ENCODE results near the gene CCDC85C.

CCDC85C gene

DNA sequence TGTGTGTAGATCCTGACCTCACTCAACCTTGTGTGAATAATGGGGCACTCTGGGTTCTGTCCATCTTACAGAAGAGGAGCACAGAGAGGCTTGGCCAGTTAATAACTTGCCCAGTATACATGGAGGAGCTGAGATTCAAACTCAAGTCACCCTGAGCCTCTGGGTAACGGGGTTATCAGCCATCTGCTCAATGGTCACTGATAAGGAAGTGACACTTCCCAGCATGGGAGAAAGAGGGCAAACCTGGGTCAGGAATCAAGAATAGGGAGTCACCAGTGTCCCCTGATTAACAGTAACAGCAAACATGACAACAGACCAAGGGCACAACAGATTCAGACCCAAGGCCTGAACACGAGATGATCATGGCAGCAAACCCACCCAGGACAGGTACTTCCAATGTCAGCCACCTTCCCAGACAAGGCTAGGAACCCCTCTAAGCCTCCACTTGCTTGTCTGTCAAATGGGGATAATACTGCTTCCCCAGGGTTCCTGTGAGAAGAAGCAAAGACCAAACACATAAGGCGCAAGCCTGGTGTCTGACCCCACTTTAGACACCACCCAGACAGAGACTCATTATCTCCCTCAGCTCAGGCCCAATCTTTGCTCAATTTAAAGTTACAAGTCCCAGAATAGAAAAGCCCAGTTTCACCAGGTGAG, 3.6 kb downstream of the CCDC85C start:
- TF ChIP-seq, protein P1, sequence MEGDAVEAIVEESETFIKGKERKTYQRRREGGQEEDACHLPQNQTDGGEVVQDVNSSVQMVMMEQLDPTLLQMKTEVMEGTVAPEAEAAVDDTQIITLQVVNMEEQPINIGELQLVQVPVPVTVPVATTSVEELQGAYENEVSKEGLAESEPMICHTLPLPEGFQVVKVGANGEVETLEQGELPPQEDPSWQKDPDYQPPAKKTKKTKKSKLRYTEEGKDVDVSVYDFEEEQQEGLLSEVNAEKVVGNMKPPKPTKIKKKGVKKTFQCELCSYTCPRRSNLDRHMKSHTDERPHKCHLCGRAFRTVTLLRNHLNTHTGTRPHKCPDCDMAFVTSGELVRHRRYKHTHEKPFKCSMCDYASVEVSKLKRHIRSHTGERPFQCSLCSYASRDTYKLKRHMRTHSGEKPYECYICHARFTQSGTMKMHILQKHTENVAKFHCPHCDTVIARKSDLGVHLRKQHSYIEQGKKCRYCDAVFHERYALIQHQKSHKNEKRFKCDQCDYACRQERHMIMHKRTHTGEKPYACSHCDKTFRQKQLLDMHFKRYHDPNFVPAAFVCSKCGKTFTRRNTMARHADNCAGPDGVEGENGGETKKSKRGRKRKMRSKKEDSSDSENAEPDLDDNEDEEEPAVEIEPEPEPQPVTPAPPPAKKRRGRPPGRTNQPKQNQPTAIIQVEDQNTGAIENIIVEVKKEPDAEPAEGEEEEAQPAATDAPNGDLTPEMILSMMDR (IDR thresholded peaks at IDR 0.05; ENCODE audit: control insufficient read depth, insufficient read depth, low read depth, low read length, missing control alignments) = no peak
- no peak for DNase-seq (ENCODE audit: low read depth)
- H3K4me3 ChIP-seq (ENCODE audit: control insufficient read depth, low read depth, low read length) = no peak overlapping the region

DNA sequence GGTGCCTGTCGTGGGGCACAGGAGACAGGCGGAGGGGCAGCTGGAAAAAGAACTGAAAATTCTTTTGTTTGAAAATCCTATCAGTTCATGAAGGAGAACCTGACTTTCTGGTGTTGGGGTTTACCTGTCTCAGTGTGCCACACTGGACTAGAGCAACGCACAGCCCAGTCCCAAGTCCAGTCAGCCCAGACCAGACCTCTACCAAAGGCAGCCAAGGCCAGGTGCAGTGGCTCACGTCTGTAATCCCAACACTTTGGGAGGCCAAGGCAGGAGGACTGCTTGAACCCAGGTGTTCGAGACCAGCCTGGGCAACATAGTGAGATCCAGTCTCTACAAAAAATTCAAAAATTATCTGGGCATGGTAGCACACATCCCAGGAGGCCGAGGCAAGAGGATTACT, 4.6 kb downstream of the CCDC85C start:
- no peak overlapping the region for H3K4me3 ChIP-seq (ENCODE audit: control insufficient read depth, low read depth, low read length)
- TF ChIP-seq, protein P1 (IDR thresholded peaks at IDR 0.05; ENCODE audit: control insufficient read depth, insufficient read depth, low read depth, low read length, missing control alignments) = no peak
- DNase-seq (ENCODE audit: low read depth) = no peak

DNA sequence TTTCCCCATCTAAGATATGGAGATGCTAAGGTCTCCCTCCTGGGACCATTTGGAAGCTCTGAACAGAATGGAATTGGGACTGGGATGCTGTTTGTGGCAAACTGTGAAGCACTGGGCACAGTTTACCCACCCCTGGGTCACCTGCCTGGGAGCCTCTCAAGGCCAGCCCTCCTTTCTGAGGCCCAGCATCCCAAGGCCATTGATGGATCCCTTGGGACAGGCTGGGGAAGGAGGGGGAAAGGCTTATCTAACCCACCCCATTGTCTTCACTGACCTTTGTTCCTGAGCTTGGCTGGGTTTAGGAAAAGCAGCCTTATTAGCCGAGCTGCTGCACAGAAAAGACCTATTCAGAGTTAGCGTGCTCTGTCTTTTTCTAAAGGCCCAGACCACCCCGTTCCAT, 5.2 kb downstream of the CCDC85C start:
- TF ChIP-seq, protein P1 (IDR thresholded peaks at IDR 0.05; ENCODE audit: control insufficient read depth, insufficient read depth, low read depth, low read length, missing control alignments) = no peak
- no peak overlapping the region for H3K4me3 ChIP-seq (ENCODE audit: control insufficient read depth, low read depth, low read length)

DNA sequence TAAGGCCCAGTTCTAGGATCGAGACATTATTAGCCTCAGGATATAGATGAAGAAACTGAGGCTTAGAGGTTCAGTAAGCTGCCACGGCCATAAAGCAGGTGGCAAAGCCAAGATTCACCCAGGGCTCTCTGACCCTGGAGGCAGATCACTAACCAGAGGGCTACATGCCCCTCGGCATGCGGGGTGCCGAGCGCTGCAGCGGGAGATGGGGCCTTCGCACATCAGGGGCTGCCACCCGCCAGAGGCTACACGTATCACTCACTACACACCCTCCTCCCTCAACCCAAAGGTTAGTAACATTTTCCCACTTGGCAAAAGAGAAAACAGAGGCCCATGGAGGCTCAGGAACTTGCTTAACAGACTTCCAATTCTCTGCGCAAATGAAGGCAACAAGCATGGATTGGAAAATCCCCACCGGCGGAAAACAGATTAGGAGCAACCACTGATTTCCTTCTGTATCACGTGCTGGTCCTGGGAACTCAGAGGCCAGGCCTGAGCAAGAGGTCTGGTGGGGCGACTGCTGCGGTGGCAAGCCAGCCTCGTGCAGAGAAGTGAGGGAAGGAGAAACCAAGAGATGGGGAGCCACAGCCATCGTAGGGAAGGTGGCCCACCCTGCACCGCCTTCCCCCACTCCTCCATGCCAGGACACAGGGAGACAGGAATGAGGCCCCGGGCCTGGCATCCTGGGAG, 6.0 kb downstream of the CCDC85C start:
- TF ChIP-seq, protein P1 (IDR thresholded peaks at IDR 0.05; ENCODE audit: control insufficient read depth, insufficient read depth, low read depth, low read length, missing control alignments) = no peak
- DNase-seq (ENCODE audit: low read depth) = no peak
- H3K4me3 ChIP-seq (ENCODE audit: control insufficient read depth, low read depth, low read length) = no peak overlapping the region

More for the DNA sequence above, 5.2 kb downstream of the CCDC85C start:
- DNase-seq (ENCODE audit: low read depth) = no peak

DNA sequence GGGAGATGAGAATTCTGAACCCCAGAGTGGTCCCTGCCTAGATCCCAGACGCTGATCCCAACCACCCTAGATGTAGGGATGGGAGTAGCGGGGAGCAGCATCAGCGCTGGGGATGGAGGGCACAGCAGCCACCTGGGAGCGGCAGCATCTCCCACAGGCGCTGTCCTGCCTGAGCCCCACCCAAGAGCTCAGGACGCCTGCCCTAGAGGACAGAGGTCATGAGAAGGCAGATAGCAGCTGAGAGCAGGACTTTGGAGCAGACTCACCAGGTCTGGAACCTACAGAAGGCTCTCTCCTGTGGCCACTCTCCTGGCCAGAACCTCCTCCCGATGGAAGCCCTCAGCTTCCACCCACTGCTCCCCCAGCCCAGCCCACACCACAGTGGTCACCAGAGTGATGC, 7.2 kb downstream of the CCDC85C start:
- DNase-seq (ENCODE audit: low read depth) = no peak
- H3K4me3 ChIP-seq (ENCODE audit: control insufficient read depth, low read depth, low read length) = no peak overlapping the region
- TF ChIP-seq, protein P1 (IDR thresholded peaks at IDR 0.05; ENCODE audit: control insufficient read depth, insufficient read depth, low read depth, low read length, missing control alignments) = no peak

DNA sequence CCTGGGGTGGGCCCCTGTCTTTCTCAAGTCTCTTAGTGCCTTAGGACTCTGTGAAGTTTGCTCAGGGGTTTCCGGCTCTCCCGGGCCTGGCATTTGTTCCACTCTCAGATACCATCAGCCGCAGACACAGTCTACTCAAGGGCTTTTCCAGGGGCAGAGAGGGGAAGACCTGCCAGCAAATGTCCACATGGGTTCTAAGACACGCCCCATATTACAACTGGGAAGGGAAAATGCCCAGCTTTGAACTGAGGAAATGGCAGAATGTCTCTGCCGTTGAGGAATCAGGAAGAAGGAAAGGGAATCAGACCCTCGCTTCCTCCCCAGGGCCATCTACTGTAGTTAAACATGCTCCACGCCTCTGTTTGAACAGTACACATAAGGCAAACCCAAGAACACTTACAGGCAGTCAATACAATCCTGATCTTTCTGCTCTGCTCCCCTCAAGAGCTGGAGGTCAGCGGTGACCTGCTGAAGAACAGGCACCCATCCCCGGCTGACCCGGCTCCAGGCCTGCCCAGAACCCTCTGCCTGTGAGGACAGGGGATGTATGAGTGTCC, 7.9 kb downstream of the CCDC85C start:
- TF ChIP-seq, protein P1 (IDR thresholded peaks at IDR 0.05; ENCODE audit: control insufficient read depth, insufficient read depth, low read depth, low read length, missing control alignments) = no peak
- H3K4me3 ChIP-seq (ENCODE audit: control insufficient read depth, low read depth, low read length) = no peak overlapping the region
- no peak for DNase-seq (ENCODE audit: low read depth)
